SJCRH30 (cell line): ENCODE data around the gene ARHGAP29. TPM values are rescaled to one million over a fixed set of nuclear protein-coding genes. Genes with fewer than 3 reads are reported as not detected.

ENCODE experiments used
- DNase-seq, 2 experiments: peaks; one replicate each; pipeline ENCODE4 v3.0.0-alpha.2; 2015 to 2020
- H3K27ac ChIP-seq: fragments of 250-450 bp; sonication (Bioruptor Pico); 2 replicates; pipeline ENCODE4 v1.5.1; 2020; ENCODE audit warnings: mild to moderate bottlenecking, moderate library complexity
- H3K27me3 ChIP-seq: fragments of 250-450 bp; sonication (Bioruptor Pico); 2 replicates; pipeline ENCODE4 v1.5.1; 2020; ENCODE audit warnings: mild to moderate bottlenecking, moderate library complexity
- H3K36me3 ChIP-seq: fragments of 250-450 bp; sonication (Bioruptor Pico); 2 replicates; pipeline ENCODE4 v1.5.1; 2020; ENCODE audit warnings: mild to moderate bottlenecking, moderate library complexity
- H3K4me1 ChIP-seq: fragments of 250-450 bp; sonication (Bioruptor Pico); 2 replicates; pipeline ENCODE4 v1.5.1; 2020; ENCODE audit warnings: mild to moderate bottlenecking, moderate library complexity
- H3K4me3 ChIP-seq: fragments of 250-450 bp; sonication (Bioruptor Pico); 2 replicates; pipeline ENCODE4 v1.5.1; 2020; ENCODE audit warnings: mild to moderate bottlenecking, moderate library complexity
- H3K9me3 ChIP-seq: fragments of 250-450 bp; sonication (Bioruptor Pico); replicated peaks from 2 replicates; pipeline ENCODE4 v1.5.1; 2020; ENCODE audit warnings: mild to moderate bottlenecking, moderate library complexity
- total RNA-seq: library from RNA; depleted of rRNA; stranded (reverse); fragments of >200 nt; shearing (Covaris generic); gene quantifications from 2 replicates; pipeline ENCODE4 v1.2.3, GENCODE V29; 2014

Gene ARHGAP29
- total RNA-seq, 1 experiment from 2014 or later = 18.4 TPM

DNA sequence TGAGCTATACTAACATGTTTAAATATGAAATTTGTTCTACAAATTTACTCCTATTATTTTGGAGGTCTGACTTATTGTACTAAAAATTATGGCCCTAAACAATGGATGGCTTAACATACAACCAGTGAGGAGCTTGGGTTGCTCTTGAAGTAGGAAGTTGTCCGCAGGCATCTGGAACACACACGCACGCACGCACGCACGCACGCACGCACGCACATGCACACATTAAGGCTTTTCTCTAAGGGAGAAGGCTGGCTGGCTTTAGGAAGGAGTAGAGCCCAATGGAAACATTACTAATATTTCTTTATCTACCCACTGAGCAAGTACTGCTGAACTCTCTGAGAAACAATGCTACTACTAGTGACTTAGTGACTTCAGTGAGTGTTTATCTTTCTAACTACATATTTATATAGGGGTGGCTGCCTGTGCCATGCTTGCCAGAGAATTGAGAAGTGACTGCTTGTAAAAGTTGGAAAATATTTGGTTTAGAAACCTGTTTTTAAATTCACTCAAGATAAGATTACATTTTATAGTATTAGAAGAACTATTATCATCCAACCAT is 16.2 kb upstream of the ARHGAP29 start:
- H3K36me3 ChIP-seq = no peaks in the 10 kb centered on the region
- no peak for DNase-seq
- no peak overlapping the region for H3K27ac ChIP-seq
- H3K9me3 ChIP-seq = no peaks in the 10 kb centered on the region
- peaks cover 2% of the 10 kb centered on the region; the same call in 1 of the 2 replicates for H3K4me1 ChIP-seq
- H3K4me3 ChIP-seq = no peak overlapping the region
- 0 out of 2 replicates have a peak, but pooled peaks cover 3% of the 10 kb centered on the region for H3K27me3 ChIP-seq

- H3K27ac ChIP-seq = no peak overlapping the region
- peaks cover 4% of the 10 kb centered on the region; the same call in 1 of the 2 replicates for H3K4me1 ChIP-seq
- H3K4me3 ChIP-seq = no peak overlapping the region
- no peaks in the 10 kb centered on the region for H3K9me3 ChIP-seq
- peaks cover 9% of the 10 kb centered on the region; the same call in 1 of the 2 replicates for H3K27me3 ChIP-seq
- no peaks in the 10 kb centered on the region for H3K36me3 ChIP-seq
- no peak for DNase-seq
Measured at GRCh38 chr1:94250341-94250740, 13.0 kb upstream of the ARHGAP29 start.

GRCh38 chr1:94248956-94249688 is 11.7 kb upstream of the ARHGAP29 start:
- peaks cover 6% of the 10 kb centered on the region; the same call in 1 of the 2 replicates for H3K27me3 ChIP-seq
- no peak for DNase-seq
- no peak overlapping the region for H3K4me3 ChIP-seq
- H3K36me3 ChIP-seq = no peaks in the 10 kb centered on the region
- no peaks in the 10 kb centered on the region for H3K9me3 ChIP-seq
- peaks cover 4% of the 10 kb centered on the region; the same call in 1 of the 2 replicates for H3K4me1 ChIP-seq
- no peak overlapping the region for H3K27ac ChIP-seq

DNA sequence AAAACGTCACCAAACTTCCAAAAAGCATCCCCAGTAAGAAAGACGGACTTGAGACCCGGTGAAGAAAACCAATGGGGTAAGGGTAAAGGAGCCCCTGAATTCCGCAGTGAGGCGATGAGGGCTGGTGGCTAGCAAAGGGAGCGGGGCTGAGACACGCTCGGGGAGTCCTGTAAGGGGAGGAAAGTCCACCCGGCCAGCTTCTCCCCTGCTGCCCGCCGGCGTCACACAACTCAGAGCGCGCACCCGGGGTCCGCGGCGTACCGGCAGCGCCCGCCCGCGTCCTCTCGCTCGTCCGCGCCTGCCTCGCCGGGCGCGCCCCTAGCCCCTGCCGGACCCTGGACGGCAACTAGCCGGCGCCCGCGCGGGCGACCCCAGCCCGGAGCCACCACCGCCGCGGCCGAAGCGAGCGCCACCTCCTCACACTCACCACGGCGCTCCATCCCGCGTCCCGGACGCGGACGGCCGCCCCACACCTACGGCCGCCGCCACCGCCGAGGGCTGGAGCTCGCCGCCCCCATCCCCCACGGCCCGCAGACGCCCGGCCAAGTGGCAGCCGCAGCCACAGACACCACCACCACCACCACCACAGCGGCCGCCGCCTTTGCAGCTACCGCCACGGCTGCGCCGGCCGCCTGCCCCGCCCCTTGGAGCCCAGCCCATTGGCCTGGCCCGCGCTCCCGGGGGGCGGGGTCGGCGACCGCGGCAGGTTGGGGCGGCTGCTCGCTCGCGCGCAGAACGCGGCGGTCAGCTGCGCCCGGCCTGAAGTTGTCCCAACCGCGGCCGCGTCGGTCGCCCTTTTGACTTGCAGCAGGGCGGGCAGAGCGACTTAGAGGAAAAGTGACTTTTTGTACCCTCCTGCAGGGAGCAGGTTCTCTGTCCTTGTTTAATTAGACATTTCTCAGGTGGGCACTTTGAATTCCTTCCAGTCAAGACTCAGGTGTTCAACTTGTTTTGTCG is 10.0 kb upstream of the ARHGAP29 start:
- Histone ChIP-seq H3K36me3 (no peaks in the 10 kb centered on the region), H3K27ac (no peak overlapping the region), H3K9me3 (no peaks in the 10 kb centered on the region; the same call in 1 of the 2 replicates), H3K4me3 (peak overlapping the region; percentile 71), H3K27me3 (peaks cover 6% of the 10 kb centered on the region; the same call in 1 of the 2 replicates), H3K4me1 (peaks cover 4% of the 10 kb centered on the region; the same call in 1 of the 2 replicates)
- peak; percentile 68 to 69 for DNase-seq

- no peak overlapping the region for H3K27ac ChIP-seq
- H3K4me3 ChIP-seq = peak overlapping the region; percentile 71
- no peaks in the 10 kb centered on the region; the same call in 1 of the 2 replicates for H3K9me3 ChIP-seq
- peaks cover 4% of the 10 kb centered on the region; the same call in 1 of the 2 replicates for H3K4me1 ChIP-seq
- H3K36me3 ChIP-seq = no peaks in the 10 kb centered on the region
- DNase-seq = no peak
- H3K27me3 ChIP-seq = peaks cover 6% of the 10 kb centered on the region; the same call in 1 of the 2 replicates
Measured at GRCh38 chr1:94246692-94247137, 9.3 kb upstream of the ARHGAP29 start.

DNA sequence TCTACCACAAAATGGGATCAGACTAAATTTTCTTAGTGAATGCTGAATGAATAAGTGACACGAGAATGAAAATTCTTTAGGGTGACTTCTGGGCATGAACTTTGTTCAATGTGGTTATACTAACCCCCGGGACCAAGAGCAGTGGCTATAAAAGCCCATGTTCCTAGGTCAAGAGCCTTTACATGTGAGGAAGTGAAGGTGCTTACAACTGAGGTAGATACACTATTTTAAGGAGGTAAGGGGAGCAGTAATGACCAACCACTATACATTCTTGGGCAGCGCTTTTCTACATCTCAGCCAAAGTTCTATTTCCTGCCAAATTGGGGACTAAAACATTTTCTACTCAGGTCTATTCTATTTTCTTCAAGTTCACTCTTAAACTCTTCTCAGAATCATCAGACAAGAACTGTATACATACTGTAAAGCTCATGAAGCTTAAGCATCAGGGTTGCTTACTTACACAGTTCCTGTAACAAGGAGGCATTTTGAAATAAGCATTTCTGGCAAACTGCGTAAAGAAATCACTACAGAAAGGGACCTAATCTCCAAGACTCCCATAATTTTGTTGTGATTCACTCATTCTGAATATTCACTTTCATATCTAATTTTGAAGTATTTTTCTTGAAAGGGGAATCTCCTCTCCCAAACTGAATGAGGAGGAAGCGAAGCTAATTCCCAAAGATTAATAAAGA is 8.5 kb upstream of the ARHGAP29 start:
- peaks cover 4% of the 10 kb centered on the region; the same call in 1 of the 2 replicates for H3K4me1 ChIP-seq
- peaks cover 6% of the 10 kb centered on the region; the same call in 1 of the 2 replicates for H3K27me3 ChIP-seq
- H3K36me3 ChIP-seq = no peaks in the 10 kb centered on the region
- no peak overlapping the region for H3K27ac ChIP-seq
- no peak overlapping the region for H3K4me3 ChIP-seq
- no peak for DNase-seq
- no peaks in the 10 kb centered on the region; the same call in 1 of the 2 replicates for H3K9me3 ChIP-seq

DNA sequence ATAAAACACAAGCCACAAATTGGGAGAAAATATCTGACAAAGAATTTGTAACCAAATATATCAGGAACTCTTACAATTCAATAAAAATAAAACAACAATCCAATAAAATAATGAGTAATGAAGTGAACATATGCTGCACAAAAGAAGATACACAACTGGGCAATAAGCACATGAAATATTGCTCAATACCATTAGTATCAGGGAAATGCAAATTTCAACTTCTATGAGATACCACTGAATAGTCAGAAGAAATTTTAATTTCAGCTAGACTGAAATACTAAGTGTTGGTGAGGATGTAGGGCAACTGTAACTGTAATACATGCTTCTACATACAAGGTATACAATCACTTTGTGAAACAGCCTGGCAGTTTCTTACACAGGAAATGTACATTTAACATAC is 7.4 kb upstream of the ARHGAP29 start:
- no peak for DNase-seq

GRCh38 chr1:94243665-94244064 is 6.3 kb upstream of the ARHGAP29 start:
- no peaks in the 10 kb centered on the region for H3K36me3 ChIP-seq
- H3K9me3 ChIP-seq = no peaks in the 10 kb centered on the region; the same call in 1 of the 2 replicates
- H3K27me3 ChIP-seq = peaks cover 6% of the 10 kb centered on the region; the same call in 1 of the 2 replicates
- DNase-seq = no peak
- H3K4me3 ChIP-seq = no peak overlapping the region
- peaks cover 4% of the 10 kb centered on the region; the same call in 1 of the 2 replicates for H3K4me1 ChIP-seq
- no peak overlapping the region for H3K27ac ChIP-seq

More for the DNA sequence above, 7.4 kb upstream of the ARHGAP29 start:
- H3K4me1 ChIP-seq = peaks cover 4% of the 10 kb centered on the region; the same call in 1 of the 2 replicates
- peaks cover 6% of the 10 kb centered on the region; the same call in 1 of the 2 replicates for H3K27me3 ChIP-seq
- H3K27ac ChIP-seq = no peak overlapping the region
- H3K9me3 ChIP-seq = no peaks in the 10 kb centered on the region; the same call in 1 of the 2 replicates
- H3K4me3 ChIP-seq = no peak overlapping the region
- no peaks in the 10 kb centered on the region for H3K36me3 ChIP-seq

GRCh38 chr1:94240822-94241221 is 3.4 kb upstream of the ARHGAP29 start:
- Histone ChIP-seq H3K9me3 (no peaks in the 10 kb centered on the region; the same call in 1 of the 2 replicates), H3K27me3 (no peaks in the 10 kb centered on the region), H3K4me1 (no peaks in the 10 kb centered on the region), H3K4me3 (no peak overlapping the region), H3K27ac (no peak overlapping the region), H3K36me3 (no peaks in the 10 kb centered on the region)
- peak; percentile 29 to 72 for DNase-seq

DNA sequence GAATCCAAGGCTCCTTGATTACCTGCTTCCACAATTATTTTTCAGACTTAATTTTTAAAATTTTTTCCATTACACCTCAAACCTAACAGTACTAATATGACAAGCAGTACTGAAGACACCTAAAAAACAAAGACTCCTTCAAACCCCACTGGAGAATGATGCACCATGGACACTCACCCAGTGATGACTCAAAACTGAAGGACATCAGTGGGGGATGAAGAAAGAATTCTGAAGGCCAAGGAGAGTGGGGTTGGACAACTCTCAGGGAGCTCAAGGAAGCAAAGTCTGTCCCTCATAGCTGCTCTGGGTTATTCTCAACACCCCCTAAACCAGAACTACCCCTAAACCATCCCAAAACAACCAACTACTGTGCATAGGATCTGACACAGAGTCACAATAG is 2.4 kb upstream of the ARHGAP29 start:
- Histone ChIP-seq H3K4me1 (peaks cover 2% of the 10 kb centered on the region; the same call in 1 of the 2 replicates), H3K9me3 (no peaks in the 10 kb centered on the region; the same call in 1 of the 2 replicates), H3K27me3 (no peaks in the 10 kb centered on the region), H3K27ac (no peak overlapping the region), H3K4me3 (no peak overlapping the region), H3K36me3 (no peaks in the 10 kb centered on the region)
- no peak for DNase-seq

DNA sequence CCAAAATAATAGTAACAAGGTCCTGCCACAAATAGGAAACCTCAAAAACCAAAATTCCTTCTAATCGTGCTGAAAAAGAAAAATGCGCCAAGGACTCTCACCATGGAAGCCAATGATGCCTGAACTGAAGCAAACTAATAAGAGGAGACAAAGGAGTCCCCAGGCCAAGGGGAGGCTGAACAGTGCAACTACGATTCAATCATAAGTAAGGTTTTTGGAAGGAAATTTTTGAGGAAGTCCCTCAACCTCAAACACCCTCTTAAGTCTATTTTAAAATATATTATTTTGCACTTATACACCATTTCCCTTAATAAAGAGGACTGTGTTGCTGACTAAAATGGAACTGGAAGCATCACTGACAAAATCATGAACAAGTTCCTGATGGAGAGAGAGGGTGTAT is 1.7 kb upstream of the ARHGAP29 start:
- Histone ChIP-seq H3K9me3 (no peaks in the 10 kb centered on the region; the same call in 1 of the 2 replicates), H3K36me3 (no peaks in the 10 kb centered on the region), H3K27ac (no peak overlapping the region), H3K4me3 (no peak overlapping the region), H3K27me3 (no peaks in the 10 kb centered on the region), H3K4me1 (peaks cover 6% of the 10 kb centered on the region; the same call in 1 of the 2 replicates)
- no peak for DNase-seq

DNA sequence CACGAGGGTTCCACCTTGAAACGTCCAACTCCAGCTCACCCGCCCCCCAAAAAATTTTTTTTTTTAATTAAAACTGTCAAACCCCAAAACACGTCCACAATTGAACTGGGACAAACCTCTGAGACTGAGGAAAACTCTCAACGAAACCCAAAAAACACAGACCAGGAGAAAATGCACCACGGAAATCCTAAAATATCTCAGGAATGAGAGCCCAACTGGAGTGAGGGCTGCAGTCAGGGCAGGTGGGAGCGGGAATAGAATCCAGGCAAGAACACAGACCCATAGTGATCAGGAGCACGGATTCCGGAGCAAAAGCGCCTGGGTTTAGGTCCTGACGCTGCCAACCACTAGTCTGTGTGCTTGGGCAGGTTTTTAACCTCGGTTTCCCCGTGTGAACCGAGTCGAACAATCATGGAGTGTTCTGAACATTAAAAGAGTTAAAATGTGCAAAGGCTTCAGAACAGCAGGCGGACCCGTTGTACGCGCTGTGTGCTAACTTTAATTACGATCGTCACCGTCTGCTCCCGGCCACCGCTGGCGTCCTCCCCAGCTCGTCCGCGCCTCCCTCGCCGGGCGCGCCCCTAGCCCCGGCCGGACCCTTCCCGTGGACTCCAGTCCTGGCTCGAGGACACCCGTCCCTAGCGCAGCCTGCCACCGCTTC is 624 bp downstream of the ARHGAP29 start:
- H3K9me3 ChIP-seq = no peaks in the 10 kb centered on the region
- DNase-seq = peak; percentile 51 to 64
- H3K4me1 ChIP-seq = peaks cover 8% of the 10 kb centered on the region; the same call in 1 of the 2 replicates
- H3K4me3 ChIP-seq = peak overlapping the region; percentile 80
- H3K27ac ChIP-seq = peak overlapping the region; percentile 72
- no peaks in the 10 kb centered on the region for H3K27me3 ChIP-seq
- H3K36me3 ChIP-seq = no peaks in the 10 kb centered on the region

GRCh38 chr1:94236013-94236491 is 1.3 kb downstream of the ARHGAP29 start:
- Histone ChIP-seq H3K27ac (peak overlapping the region; percentile 72), H3K9me3 (no peaks in the 10 kb centered on the region), H3K4me1 (peaks cover 8% of the 10 kb centered on the region; the same call in 1 of the 2 replicates), H3K4me3 (peak overlapping the region; percentile 80), H3K27me3 (no peaks in the 10 kb centered on the region), H3K36me3 (no peaks in the 10 kb centered on the region)
- peak; percentile 33 to 51 for DNase-seq
